GM18498 (cell line): Measurements from ENCODE around the gene HSDL1.
A peak's percentile ranks its signal among the peaks of the same experiment; 100 is the strongest.

Source experiments
- ATAC-seq: cut with Tn5 transposase; IDR thresholded peaks from one replicate; pipeline ENCODE4 v1.9.1; 2021; ENCODE audit warnings: mild to moderate bottlenecking, moderate library complexity; ENCODE audit not compliant: unreplicated experiment

HSDL1 gene

GRCh38 chr16:84110527-84110926 lies 34.5 kb downstream of the HSDL1 start:
- peak; percentile 43 for ATAC-seq

GRCh38 chr16:84109598-84110335 lies 35.2 kb downstream of the HSDL1 start:
- ATAC-seq, result peak; percentile 47

- no peak for ATAC-seq
Observed at GRCh38 chr16:84107921-84108320, 37.1 kb downstream of the HSDL1 start.

- no peak for ATAC-seq
Observed at GRCh38 chr16:84105948-84106740, 38.8 kb downstream of the HSDL1 start.

GRCh38 chr16:84105301-84105815 lies 39.6 kb downstream of the HSDL1 start:
- ATAC-seq, result no peak

- no peak for ATAC-seq
Observed at GRCh38 chr16:84104231-84104630, 40.7 kb downstream of the HSDL1 start.

- ATAC-seq, result no peak
Observed at GRCh38 chr16:84103678-84104077, 41.3 kb downstream of the HSDL1 start.

- no peak for ATAC-seq
Observed at GRCh38 chr16:84098939-84099338, 46.0 kb downstream of the HSDL1 start.

- ATAC-seq, result no peak
Observed at GRCh38 chr16:84096447-84097005, 48.5 kb downstream of the HSDL1 start.

GRCh38 chr16:84095466-84095865 lies 49.5 kb downstream of the HSDL1 start:
- no peak for ATAC-seq

- ATAC-seq, result no peak
Observed at GRCh38 chr16:84093879-84094270, 51.1 kb downstream of the HSDL1 start.

GRCh38 chr16:84093120-84093878 lies 51.7 kb downstream of the HSDL1 start:
- ATAC-seq, result no peak

- no peak for ATAC-seq
Observed at GRCh38 chr16:84091460-84091859, 53.5 kb downstream of the HSDL1 start.

GRCh38 chr16:84090211-84090610 lies 54.8 kb downstream of the HSDL1 start:
- no peak for ATAC-seq

- ATAC-seq, result peak; percentile 81
Observed at GRCh38 chr16:84088695-84089395, 56.1 kb downstream of the HSDL1 start.

GRCh38 chr16:84087466-84088151 lies 57.4 kb downstream of the HSDL1 start:
- ATAC-seq, result no peak

GRCh38 chr16:84087001-84087400 lies 58.0 kb downstream of the HSDL1 start:
- no peak for ATAC-seq

- ATAC-seq, result no peak
Observed at GRCh38 chr16:84086341-84086740, 58.6 kb downstream of the HSDL1 start.

GRCh38 chr16:84085773-84086172 lies 59.2 kb downstream of the HSDL1 start:
- ATAC-seq, result no peak

- no peak for ATAC-seq
Observed at GRCh38 chr16:84085271-84085667, 59.7 kb downstream of the HSDL1 start.
